ENCODE results near the gene TRPC4. TPM values are rescaled to one million over a fixed set of nuclear protein-coding genes. Genes with fewer than 3 reads are reported as not detected.

TRPC4 gene
- total RNA-seq, 4 donors from 2014 or later: 0.20 to 2.2 (median 0.68) TPM; not detected in 1

DNA sequence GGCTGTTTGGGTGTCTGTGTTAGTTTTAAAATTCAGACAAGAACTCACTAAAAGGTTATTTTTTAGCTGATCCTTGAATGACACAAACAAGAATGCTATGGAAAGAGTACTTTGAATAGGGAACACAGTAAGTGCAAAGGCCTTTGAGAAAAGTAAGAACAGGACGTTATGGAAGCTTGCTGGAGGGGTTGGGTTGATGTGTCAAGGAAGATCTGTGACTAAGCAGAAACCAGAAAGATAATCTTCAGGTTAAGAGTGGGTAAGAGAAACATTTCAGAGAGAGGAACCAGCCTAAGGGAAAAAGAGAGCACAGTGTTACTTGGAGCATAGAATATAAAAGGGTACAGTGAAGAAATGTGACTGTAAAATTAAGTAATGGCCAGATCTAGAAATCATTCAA lies 41.2 kb upstream of the TRPC4 start:
- no peaks in the 10 kb centered on the region for H3K36me3 ChIP-seq
- in situ Hi-C loops (cut with MboI; ENCODE audit: low pct_ligation_motif_present in 1 of 4, low pct_unique_long_range_greater_than_20kb in 1 of 4, low sequenced_read_pairs in 3 of 4): no loop called here
- intact Hi-C loops (cut with DNase I; ENCODE audit: low total_unique reads): no loop called here
- no peak overlapping the region for H3K4me3 ChIP-seq
- H3K4me1 ChIP-seq: no peaks in the 10 kb centered on the region
- H3K27me3 ChIP-seq: no peaks in the 10 kb centered on the region
- no peaks in the 10 kb centered on the region for H3K9me3 ChIP-seq
- TF ChIP-seq EP300 (IDR thresholded peaks at IDR 0.05; ENCODE audit: low read depth): no peak
- TF ChIP-seq POLR2A (IDR thresholded peaks at IDR 0.05): no peak
- no peak for TF ChIP-seq POLR2AphosphoS5 (IDR thresholded peaks at IDR 0.05)
- TF ChIP-seq, protein P1, sequence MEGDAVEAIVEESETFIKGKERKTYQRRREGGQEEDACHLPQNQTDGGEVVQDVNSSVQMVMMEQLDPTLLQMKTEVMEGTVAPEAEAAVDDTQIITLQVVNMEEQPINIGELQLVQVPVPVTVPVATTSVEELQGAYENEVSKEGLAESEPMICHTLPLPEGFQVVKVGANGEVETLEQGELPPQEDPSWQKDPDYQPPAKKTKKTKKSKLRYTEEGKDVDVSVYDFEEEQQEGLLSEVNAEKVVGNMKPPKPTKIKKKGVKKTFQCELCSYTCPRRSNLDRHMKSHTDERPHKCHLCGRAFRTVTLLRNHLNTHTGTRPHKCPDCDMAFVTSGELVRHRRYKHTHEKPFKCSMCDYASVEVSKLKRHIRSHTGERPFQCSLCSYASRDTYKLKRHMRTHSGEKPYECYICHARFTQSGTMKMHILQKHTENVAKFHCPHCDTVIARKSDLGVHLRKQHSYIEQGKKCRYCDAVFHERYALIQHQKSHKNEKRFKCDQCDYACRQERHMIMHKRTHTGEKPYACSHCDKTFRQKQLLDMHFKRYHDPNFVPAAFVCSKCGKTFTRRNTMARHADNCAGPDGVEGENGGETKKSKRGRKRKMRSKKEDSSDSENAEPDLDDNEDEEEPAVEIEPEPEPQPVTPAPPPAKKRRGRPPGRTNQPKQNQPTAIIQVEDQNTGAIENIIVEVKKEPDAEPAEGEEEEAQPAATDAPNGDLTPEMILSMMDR (IDR thresholded peaks at IDR 0.05): no peak
- no peak overlapping the region for H3K27ac ChIP-seq
- 38 to 40% methylated on average over 1 of the region's 1 CpG for WGBS, 2 donors (ENCODE audit: low coverage in 1 of 2)
- no peak for DNase-seq

DNA sequence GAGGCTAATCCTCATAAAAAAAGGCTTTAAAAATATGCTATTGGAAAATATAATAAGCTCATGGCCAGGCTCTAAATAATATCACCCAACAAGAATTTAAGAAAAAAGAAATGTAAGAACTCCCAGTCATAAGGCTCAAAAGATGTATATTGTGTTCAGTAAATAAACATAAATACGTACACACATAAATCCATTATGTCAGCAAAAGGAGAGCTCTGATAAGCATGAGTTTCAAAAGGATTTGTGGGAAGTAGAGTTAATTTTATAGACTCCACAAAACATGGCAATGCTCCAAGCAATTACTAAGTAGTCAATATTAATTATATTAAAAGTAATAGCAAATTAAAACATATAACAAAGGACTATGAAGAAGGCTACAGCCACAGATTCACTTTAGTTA lies 37.3 kb upstream of the TRPC4 start:
- Histone ChIP-seq H3K27me3 (no peaks in the 10 kb centered on the region), H3K9me3 (no peaks in the 10 kb centered on the region), H3K27ac (no peak overlapping the region), H3K36me3 (no peaks in the 10 kb centered on the region), H3K4me1 (no peaks in the 10 kb centered on the region), H3K4me3 (no peak overlapping the region)
- TF ChIP-seq, protein P1 (IDR thresholded peaks at IDR 0.05): no peak
- WGBS, 2 donors (ENCODE audit: low coverage in 1 of 2): 68 to 76% methylated on average over 1 of the region's 1 CpG
- no peak for DNase-seq
- in situ Hi-C loops (cut with MboI; ENCODE audit: low pct_ligation_motif_present in 1 of 4, low pct_unique_long_range_greater_than_20kb in 1 of 4, low sequenced_read_pairs in 3 of 4): no loop called here
- intact Hi-C loops (cut with DNase I; ENCODE audit: low total_unique reads): no loop called here

DNA sequence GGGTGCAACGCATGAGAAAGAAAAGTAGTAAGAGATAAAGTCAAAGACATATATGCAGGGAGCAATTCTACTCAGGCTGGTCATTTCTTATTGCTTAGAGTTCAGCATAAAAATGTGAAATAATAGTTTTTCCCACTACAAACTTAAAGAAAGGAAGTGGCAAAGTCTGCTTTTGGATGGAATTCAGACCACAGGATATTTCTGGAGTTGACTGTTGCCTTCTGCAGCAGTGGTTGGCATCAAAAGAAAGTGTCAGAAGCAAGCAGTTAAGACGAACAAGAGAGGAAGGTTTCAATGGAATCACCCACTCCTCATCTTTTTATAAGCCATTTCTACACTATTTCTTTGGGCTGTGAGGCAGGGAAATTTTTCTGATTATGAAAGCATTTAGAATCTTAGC lies 36.2 kb upstream of the TRPC4 start:
- 68 to 75% methylated on average over 2 of the region's 2 CpGs for WGBS, 2 donors (ENCODE audit: low coverage in 1 of 2)
- no peaks in the 10 kb centered on the region for H3K36me3 ChIP-seq
- no peaks in the 10 kb centered on the region for H3K4me1 ChIP-seq
- TF ChIP-seq EP300 (IDR thresholded peaks at IDR 0.05; ENCODE audit: low read depth) (no peak), POLR2A (IDR thresholded peaks at IDR 0.05) (no peak), POLR2AphosphoS5 (IDR thresholded peaks at IDR 0.05) (no peak)
- TF ChIP-seq, protein P1 (IDR thresholded peaks at IDR 0.05): no peak
- no peaks in the 10 kb centered on the region for H3K9me3 ChIP-seq
- in situ Hi-C loops (cut with MboI; ENCODE audit: low pct_ligation_motif_present in 1 of 4, low pct_unique_long_range_greater_than_20kb in 1 of 4, low sequenced_read_pairs in 3 of 4) (no loop called here), intact Hi-C loops (cut with DNase I; ENCODE audit: low total_unique reads) (no loop called here)
- H3K4me3 ChIP-seq: no peak overlapping the region
- H3K27ac ChIP-seq: no peak overlapping the region
- DNase-seq: no peak
- H3K27me3 ChIP-seq: no peaks in the 10 kb centered on the region

DNA sequence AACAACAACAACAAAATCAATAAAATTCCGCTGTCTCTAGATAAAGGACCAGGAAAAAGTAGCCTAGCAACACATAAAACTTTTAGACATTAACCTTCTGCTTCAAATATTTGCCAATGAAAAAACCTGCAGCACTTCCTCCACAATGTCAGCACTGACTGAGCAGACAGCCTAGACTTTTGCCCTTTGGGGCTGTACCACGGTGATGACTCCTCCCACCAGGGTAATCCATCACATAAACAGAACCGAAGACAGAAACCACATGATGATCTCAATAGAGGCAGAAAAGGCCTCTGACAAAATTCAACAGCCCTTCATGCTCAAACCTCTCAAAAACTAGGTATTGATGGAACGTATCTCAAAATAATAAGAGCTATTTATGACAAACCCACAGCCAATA lies 30.2 kb upstream of the TRPC4 start:
- Histone ChIP-seq H3K36me3 (no peaks in the 10 kb centered on the region), H3K27me3 (no peaks in the 10 kb centered on the region), H3K27ac (no peak overlapping the region), H3K4me3 (no peak overlapping the region), H3K4me1 (no peaks in the 10 kb centered on the region), H3K9me3 (no peaks in the 10 kb centered on the region)
- DNase-seq: no peak
- TF ChIP-seq, protein P1 (IDR thresholded peaks at IDR 0.05): no peak
- TF ChIP-seq POLR2AphosphoS5 (IDR thresholded peaks at IDR 0.05): no peak
- no peak for TF ChIP-seq EP300 (IDR thresholded peaks at IDR 0.05; ENCODE audit: low read depth)
- no peak for TF ChIP-seq POLR2A (IDR thresholded peaks at IDR 0.05)
- intact Hi-C loops (cut with DNase I; ENCODE audit: low total_unique reads) (no loop called here), in situ Hi-C loops (cut with MboI; ENCODE audit: low pct_ligation_motif_present in 1 of 4, low pct_unique_long_range_greater_than_20kb in 1 of 4, low sequenced_read_pairs in 3 of 4) (no loop called here)
- WGBS, 2 donors (ENCODE audit: low coverage in 1 of 2): 31 to 40% methylated on average over 4 of the region's 4 CpGs

All from transverse colon (tissue), 4 donors.